Measurements from ENCODE around the gene FOXD2.

- TF ChIP-seq, protein P1, sequence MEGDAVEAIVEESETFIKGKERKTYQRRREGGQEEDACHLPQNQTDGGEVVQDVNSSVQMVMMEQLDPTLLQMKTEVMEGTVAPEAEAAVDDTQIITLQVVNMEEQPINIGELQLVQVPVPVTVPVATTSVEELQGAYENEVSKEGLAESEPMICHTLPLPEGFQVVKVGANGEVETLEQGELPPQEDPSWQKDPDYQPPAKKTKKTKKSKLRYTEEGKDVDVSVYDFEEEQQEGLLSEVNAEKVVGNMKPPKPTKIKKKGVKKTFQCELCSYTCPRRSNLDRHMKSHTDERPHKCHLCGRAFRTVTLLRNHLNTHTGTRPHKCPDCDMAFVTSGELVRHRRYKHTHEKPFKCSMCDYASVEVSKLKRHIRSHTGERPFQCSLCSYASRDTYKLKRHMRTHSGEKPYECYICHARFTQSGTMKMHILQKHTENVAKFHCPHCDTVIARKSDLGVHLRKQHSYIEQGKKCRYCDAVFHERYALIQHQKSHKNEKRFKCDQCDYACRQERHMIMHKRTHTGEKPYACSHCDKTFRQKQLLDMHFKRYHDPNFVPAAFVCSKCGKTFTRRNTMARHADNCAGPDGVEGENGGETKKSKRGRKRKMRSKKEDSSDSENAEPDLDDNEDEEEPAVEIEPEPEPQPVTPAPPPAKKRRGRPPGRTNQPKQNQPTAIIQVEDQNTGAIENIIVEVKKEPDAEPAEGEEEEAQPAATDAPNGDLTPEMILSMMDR (IDR thresholded peaks at IDR 0.05): no peak
- TF ChIP-seq ZFX (IDR thresholded peaks at IDR 0.05; ENCODE audit: borderline replicate concordance): no peak
Observed at GRCh38 chr1:47445823-47446550, 8.1 kb downstream of the FOXD2 start.
